Measurements from ENCODE around the gene ANKRD34A. TPM values are rescaled to one million over a fixed set of nuclear protein-coding genes. Genes with fewer than 3 reads are reported as not detected.
"Not testable (repeated sequence)": the region's sequence is repeated elsewhere in the genome, so short reads cannot be mapped to it uniquely, and the experiment has no call there.

The ANKRD34A gene
- total RNA-seq, 4 donors from 2014 or later, result 0.54 to 3.7 TPM; not detected in 2

GRCh38 chr1:145927916-145928643 lies 36.3 kb downstream of the ANKRD34A start:
- H3K9me3 ChIP-seq, result no peaks in the 10 kb centered on the region
- peaks cover 2 to 17% (median 7%) of the 10 kb centered on the region in 4 donors for H3K4me1 ChIP-seq
- peak in 1 of 3 donors; percentile 22 for DNase-seq
- peak overlapping the region; percentile 55 to 72 (median 60) for H3K4me3 ChIP-seq
- peaks cover 0 to 7% (median 0%) of the 10 kb centered on the region in 3 donors for H3K36me3 ChIP-seq
- no peak for TF ChIP-seq CTCF (IDR thresholded peaks at IDR 0.05)
- no peak for TF ChIP-seq POLR2A (IDR thresholded peaks at IDR 0.05)
- peak overlapping the region; percentile 80 to 94 (median 85) for H3K27ac ChIP-seq
- no peaks in the 10 kb centered on the region for H3K27me3 ChIP-seq

DNA sequence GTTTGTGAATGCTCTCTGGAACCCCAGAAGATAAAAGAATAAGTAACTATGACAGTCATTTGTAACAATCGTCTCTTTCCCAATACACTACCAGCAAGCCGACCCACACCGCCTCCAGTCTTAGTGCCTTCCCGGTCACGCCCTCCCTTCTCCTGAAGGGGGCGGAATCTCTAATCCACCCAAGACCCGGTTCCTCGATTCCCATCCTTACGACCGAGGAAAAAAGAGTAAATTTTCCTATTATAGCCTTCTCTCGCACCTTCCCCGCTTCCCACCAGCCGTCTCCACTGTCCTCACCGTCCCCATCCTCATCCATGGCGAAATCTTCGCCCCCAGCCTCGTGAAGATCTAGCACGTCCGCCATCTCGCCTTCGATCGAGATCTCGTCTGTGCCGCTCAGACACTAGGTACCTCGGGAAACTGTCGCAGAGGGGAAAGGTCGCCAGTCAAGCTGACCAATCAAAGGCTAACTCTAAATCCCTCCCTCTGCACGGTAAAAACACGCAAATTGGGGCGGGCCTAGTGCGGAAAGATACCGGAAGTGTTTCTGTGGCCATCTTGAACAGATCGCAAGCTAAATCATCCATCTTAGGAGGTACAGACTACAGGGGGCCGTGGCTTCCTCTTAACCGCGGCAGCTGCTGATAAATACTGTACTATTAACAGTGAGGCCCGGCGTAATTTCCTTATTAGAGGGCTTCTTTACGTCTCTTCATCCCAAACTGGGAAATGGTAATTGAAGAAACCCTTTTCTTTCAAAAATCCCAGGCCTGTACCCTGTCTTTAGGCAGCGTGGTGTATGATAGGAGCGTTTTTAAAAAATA lies 37.1 kb downstream of the ANKRD34A start, which contains the start of gene RBM8A:
TSS of gene RBM8A (minus strand) at position 422 of the 824 bp plus-strand sequence. CDS start at position 364, 58 bp downstream.
- TF ChIP-seq CTCF (IDR thresholded peaks at IDR 0.05) (peak; percentile 62 to 77 (median 73)), POLR2A (IDR thresholded peaks at IDR 0.05) (peak; percentile 98 to 99)
- no peaks in the 10 kb centered on the region for H3K9me3 ChIP-seq
- H3K27ac ChIP-seq, result peak within 1 kb of the TSS; percentile 80 to 94 (median 85)
- DNase-seq, result peak; percentile 91 to 98 (median 94)
- H3K4me3 ChIP-seq, result peak within 1 kb of the TSS; percentile 55 to 72 (median 60)
- no peaks in the 10 kb centered on the region for H3K27me3 ChIP-seq
- peaks cover 2 to 17% (median 7%) of the 10 kb centered on the region in 4 donors for H3K4me1 ChIP-seq
- H3K36me3 ChIP-seq, result peaks cover 0 to 12% (median 0%) of the 10 kb centered on the region in 3 donors

GRCh38 chr1:145926686-145927062 lies 37.7 kb downstream of the ANKRD34A start:
- Histone ChIP-seq H3K27ac (peak overlapping the region; percentile 80 to 94 (median 85)), H3K4me3 (peak overlapping the region; percentile 55 to 72 (median 60)), H3K4me1 (peaks cover 2 to 17% (median 7%) of the 10 kb centered on the region in 4 donors), H3K9me3 (no peaks in the 10 kb centered on the region), H3K36me3 (peaks cover 0 to 12% (median 0%) of the 10 kb centered on the region in 3 donors), H3K27me3 (no peaks in the 10 kb centered on the region)
- DNase-seq, result no peak
- no peak for TF ChIP-seq CTCF (IDR thresholded peaks at IDR 0.05)
- no peak for TF ChIP-seq POLR2A (IDR thresholded peaks at IDR 0.05)

DNA sequence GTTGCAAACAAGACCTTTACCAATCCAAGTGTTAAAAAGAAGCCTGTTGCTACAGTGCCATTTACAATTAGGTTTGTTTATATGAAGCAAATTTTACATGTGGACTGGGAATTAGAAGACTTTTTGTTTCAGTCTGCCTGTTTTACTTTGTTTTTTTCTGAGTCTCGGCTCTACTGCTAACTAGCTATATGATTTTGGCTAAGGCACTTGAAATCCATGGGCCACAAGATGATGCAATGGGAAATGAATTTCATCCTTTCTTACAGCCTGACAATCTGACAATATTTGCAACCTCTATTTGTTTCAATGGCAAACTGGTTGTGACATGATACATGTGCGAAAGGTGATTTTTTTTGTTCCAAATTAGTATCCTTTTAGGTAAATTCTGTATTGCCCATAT lies 42.1 kb downstream of the ANKRD34A start:
- Histone ChIP-seq H3K27me3 (no peaks in the 10 kb centered on the region), H3K9me3 (no peaks in the 10 kb centered on the region), H3K36me3 (peaks cover 0 to 12% (median 0%) of the 10 kb centered on the region in 3 donors), H3K4me3 (no peak overlapping the region), H3K27ac (no peak overlapping the region), H3K4me1 (peaks cover 5 to 25% (median 19%) of the 10 kb centered on the region in 4 donors)
- no peak for TF ChIP-seq POLR2A (IDR thresholded peaks at IDR 0.05)
- no peak for TF ChIP-seq CTCF (IDR thresholded peaks at IDR 0.05)
- DNase-seq, result no peak

GRCh38 chr1:145920297-145920696 lies 44.1 kb downstream of the ANKRD34A start:
- not testable (repeated sequence) for H3K4me3 ChIP-seq, DNase-seq, H3K9me3 ChIP-seq, H3K27me3 ChIP-seq, H3K27ac ChIP-seq
- Histone ChIP-seq H3K4me1 (peaks cover 0 to 22% (median 15%) of the 10 kb centered on the region in 4 donors), H3K36me3 (peaks cover 0 to 18% (median 0%) of the 10 kb centered on the region in 3 donors)
